Endodermal cell (in vitro differentiated cells): ENCODE data around the gene LRTM2. TPM values are rescaled to one million over a fixed set of nuclear protein-coding genes. Genes with fewer than 3 reads are reported as not detected.

Experiments
- DNase-seq: peaks from one replicate; pipeline ENCODE4 v3.0.0-alpha.2; 2017
- H3K27ac ChIP-seq: 2 replicates; pipeline ENCODE4 v1.5.1; 2013; ENCODE audit warnings: mild to moderate bottlenecking, low read depth, low read length, moderate library complexity
- H3K27me3 ChIP-seq: 2 replicates; pipeline ENCODE4 v1.6.1; 2013; ENCODE audit warnings: mild to moderate bottlenecking, low read length, moderate library complexity; ENCODE audit not compliant: insufficient read depth, control insufficient read depth, poor library complexity, severe bottlenecking
- H3K36me3 ChIP-seq: 2 replicates; pipeline ENCODE4 v1.7.0; 2013; ENCODE audit warnings: mild to moderate bottlenecking, low read length, moderate library complexity; ENCODE audit not compliant: control insufficient read depth, insufficient read depth
- H3K4me1 ChIP-seq: one replicate; pipeline ENCODE4 v1.7.0; 2013; ENCODE audit warnings: low read length; ENCODE audit not compliant: control insufficient read depth, insufficient read depth
- H3K4me3 ChIP-seq: 2 replicates; pipeline ENCODE4 v1.5.1; 2013; ENCODE audit warnings: mild to moderate bottlenecking, low read length, moderate library complexity
- H3K9ac ChIP-seq: 2 replicates; pipeline ENCODE4 v1.6.1; 2013; ENCODE audit warnings: mild to moderate bottlenecking, low read length, moderate library complexity; ENCODE audit not compliant: poor library complexity, severe bottlenecking; ENCODE audit errors: extremely low read depth
- H3K9me3 ChIP-seq: 2 replicates; pipeline ENCODE4 v1.6.1; 2013; ENCODE audit warnings: mild to moderate bottlenecking, low read length, moderate library complexity; ENCODE audit not compliant: control insufficient read depth
- H3K27ac Mint-ChIP-seq: 2 replicates; pipeline ENCODE4 v1.8.0; 2020; ENCODE audit warnings: mixed read lengths
- H3K27me3 Mint-ChIP-seq: 2 replicates; pipeline ENCODE4 v1.8.0; 2021; ENCODE audit warnings: mild to moderate bottlenecking, mixed read lengths; ENCODE audit not compliant: insufficient read depth
- H3K36me3 Mint-ChIP-seq: 2 replicates; pipeline ENCODE4 v1.8.0; 2020; ENCODE audit warnings: low read depth, mixed read lengths
- H3K4me1 Mint-ChIP-seq: 2 replicates; pipeline ENCODE4 v1.8.0; 2020; ENCODE audit warnings: mixed read lengths
- H3K4me3 Mint-ChIP-seq: 2 replicates; pipeline ENCODE4 v1.8.0; 2020; ENCODE audit warnings: mild to moderate bottlenecking, moderate library complexity, mixed read lengths
- H3K9me3 Mint-ChIP-seq: 2 replicates; pipeline ENCODE4 v1.8.0; 2020; ENCODE audit warnings: mild to moderate bottlenecking, mixed read lengths
- CTCF ChIP-seq: fragments of 200-600 bp; sonication (generic); conservative IDR thresholded peaks from 2 replicates; pipeline ENCODE4 v1.5.0; 2021; ENCODE audit warnings: antibody characterized with exemption, mild to moderate bottlenecking
- WGBS, 2 experiments: methylation state at CpG; one replicate each; pipeline versions ENCODE4 v1.1.5 to v1.1.7; 2013; ENCODE audit warnings: missing lambda C conversion rate in 2 of 2, mixed read lengths in 1 of 2; ENCODE audit not compliant: insufficient coverage in 1 of 2, insufficient read length in 1 of 2; 5-methylcytosine and 5-hydroxymethylcytosine counted together
- total RNA-seq, 2 donors: library from RNA; stranded (reverse); fragmentation: NEBNext Ultra II Directional in 1 of 2; extraction: Animal tissue kit (Norgen Biotek cat#: 25700) in 1 of 2; gene quantifications; 2 replicates in 1 of 2; 3 replicates in 1 of 2; pipeline ENCODE4 v1.2.1, GENCODE V29; 2021

Gene LRTM2
- total RNA-seq, 2 donors from 2014 or later = 0.40 TPM

GRCh38 chr12:1810931-1811280 lies 9.5 kb upstream of the LRTM2 start:
- Histone ChIP-seq H3K27me3 (no peaks in the 10 kb centered on the region), H3K27ac (no peak overlapping the region), H3K9me3 (no peaks in the 10 kb centered on the region), H3K4me3 (no peak overlapping the region), H3K4me1 (no peaks in the 10 kb centered on the region), H3K36me3 (no peaks in the 10 kb centered on the region), H3K9ac (no peak overlapping the region)
- 94 to 100% methylated on average over 2 to 10 of the region's 10 CpGs for WGBS, 2 experiments
- no peak for DNase-seq
- H3K27ac Mint-ChIP-seq = no peak overlapping the region
- peaks cover 11% of the 10 kb centered on the region for H3K27me3 Mint-ChIP-seq
- no peaks in the 10 kb centered on the region for H3K4me1 Mint-ChIP-seq
- no peak for TF ChIP-seq CTCF
- H3K36me3 Mint-ChIP-seq = no peaks in the 10 kb centered on the region
- H3K4me3 Mint-ChIP-seq = no peak overlapping the region
- no peaks in the 10 kb centered on the region for H3K9me3 Mint-ChIP-seq

- WGBS, 2 experiments = 92 to 94% methylated on average over 25 to 27 of the region's 27 CpGs
- no peak for TF ChIP-seq CTCF
- no peak overlapping the region for H3K4me3 ChIP-seq
Observed at GRCh38 chr12:1811281-1811947, 9.0 kb upstream of the LRTM2 start.

GRCh38 chr12:1811948-1812291 lies 8.4 kb upstream of the LRTM2 start:
- Histone ChIP-seq H3K27me3 (no peaks in the 10 kb centered on the region), H3K9ac (no peak overlapping the region), H3K9me3 (no peaks in the 10 kb centered on the region), H3K36me3 (no peaks in the 10 kb centered on the region), H3K4me1 (no peaks in the 10 kb centered on the region), H3K4me3 (no peak overlapping the region), H3K27ac (no peak overlapping the region)
- DNase-seq = no peak
- 92 to 95% methylated on average over 4 to 6 of the region's 6 CpGs for WGBS, 2 experiments
- Mint-ChIP-seq H3K27ac (no peak overlapping the region), H3K4me1 (no peaks in the 10 kb centered on the region), H3K4me3 (no peak overlapping the region), H3K9me3 (peaks cover 7% of the 10 kb centered on the region), H3K36me3 (no peaks in the 10 kb centered on the region), H3K27me3 (peaks cover 11% of the 10 kb centered on the region)
- no peak for TF ChIP-seq CTCF

More at GRCh38 chr12:1811281-1811947, 9.0 kb upstream of the LRTM2 start:
- no peak overlapping the region for H3K9ac ChIP-seq
- H3K27ac ChIP-seq = no peak overlapping the region
- H3K27me3 ChIP-seq = no peaks in the 10 kb centered on the region
- no peaks in the 10 kb centered on the region for H3K36me3 ChIP-seq
- no peaks in the 10 kb centered on the region for H3K4me1 ChIP-seq
- Mint-ChIP-seq H3K36me3 (no peaks in the 10 kb centered on the region), H3K4me1 (no peaks in the 10 kb centered on the region), H3K9me3 (peaks cover 2% of the 10 kb centered on the region), H3K4me3 (no peak overlapping the region), H3K27ac (no peak overlapping the region), H3K27me3 (peaks cover 11% of the 10 kb centered on the region)
- H3K9me3 ChIP-seq = no peaks in the 10 kb centered on the region
- no peak for DNase-seq
